GM18505 (cell line): Measurements from ENCODE around the gene COX6B2.

Experiments
- ATAC-seq: cut with Tn5 transposase; IDR thresholded peaks from one replicate; pipeline ENCODE4 v1.9.1; 2021; ENCODE audit not compliant: unreplicated experiment
- POLR2A ChIP-seq: IDR thresholded peaks from 4 replicates; pipeline ENCODE4 v1.6.1; 2011; ENCODE audit warnings: borderline replicate concordance; ENCODE audit not compliant: insufficient read depth, insufficient read length; ENCODE audit errors: extremely low read depth

The COX6B2 gene

GRCh38 chr19:55387736-55388497 lies 33.4 kb upstream of the COX6B2 start:
- no peak for ATAC-seq

GRCh38 chr19:55386493-55386971 lies 32.0 kb upstream of the COX6B2 start:
- ATAC-seq, result no peak
- no peak for TF ChIP-seq POLR2A

More at GRCh38 chr19:55387736-55388497, 33.4 kb upstream of the COX6B2 start:
- TF ChIP-seq POLR2A, result peak; percentile 5

GRCh38 chr19:55385724-55386492 lies 31.4 kb upstream of the COX6B2 start, which contains the start of gene RPL28:
RPL28 (plus strand) TSS chr19:55385932; CDS start chr19:55386358, 426 bp downstream.
- peak; percentile 100 for TF ChIP-seq POLR2A

GRCh38 chr19:55384920-55385723 lies 30.6 kb upstream of the COX6B2 start:
- peak; percentile 47 for ATAC-seq
- no peak for TF ChIP-seq POLR2A

More at GRCh38 chr19:55385724-55386492, 31.4 kb upstream of the COX6B2 start, which contains the start of gene RPL28:
- ATAC-seq, result peak; percentile 62

- no peak for ATAC-seq
- peak; percentile 34 for TF ChIP-seq POLR2A
Observed at GRCh38 chr19:55384131-55384919, 29.8 kb upstream of the COX6B2 start, which contains the start of gene TMEM238. TMEM238 (minus strand) TSS chr19:55384292; CDS start chr19:55384259, 33 bp downstream.

- TF ChIP-seq POLR2A, result peak; percentile 60
- ATAC-seq, result no peak
Observed at GRCh38 chr19:55383279-55384130, 29.0 kb upstream of the COX6B2 start.

- no peak for ATAC-seq
- no peak for TF ChIP-seq POLR2A
Observed at GRCh38 chr19:55382522-55383054, 28.1 kb upstream of the COX6B2 start.

GRCh38 chr19:55382013-55382412 lies 27.5 kb upstream of the COX6B2 start:
- ATAC-seq, result no peak
- no peak for TF ChIP-seq POLR2A

GRCh38 chr19:55379174-55379573 lies 24.7 kb upstream of the COX6B2 start:
- TF ChIP-seq POLR2A, result no peak
- ATAC-seq, result no peak

GRCh38 chr19:55377356-55378131 lies 23.0 kb upstream of the COX6B2 start:
- ATAC-seq, result no peak
- TF ChIP-seq POLR2A, result no peak
